AG10803 (cell line): ENCODE data around the gene CLMN.

ENCODE experiments used
- DNase-seq: peaks from one replicate; pipeline ENCODE4 v3.0.0; 2010; ENCODE audit warnings: low read depth
- H3K4me3 ChIP-seq: 2 replicates; pipeline ENCODE4 v1.5.1; 2011; ENCODE audit warnings: mild to moderate bottlenecking, low read length, control low read depth
- CTCF ChIP-seq: conservative IDR thresholded peaks from 2 replicates; pipeline ENCODE4 v1.5.1; 2011; ENCODE audit warnings: mild to moderate bottlenecking, low read length, control low read depth, inconsistent platforms

Gene CLMN

GRCh38 chr14:95315579-95315978 lies 4.1 kb downstream of the CLMN start:
- TF ChIP-seq CTCF: no peak
- DNase-seq: no peak
- H3K4me3 ChIP-seq: no peak overlapping the region

DNA sequence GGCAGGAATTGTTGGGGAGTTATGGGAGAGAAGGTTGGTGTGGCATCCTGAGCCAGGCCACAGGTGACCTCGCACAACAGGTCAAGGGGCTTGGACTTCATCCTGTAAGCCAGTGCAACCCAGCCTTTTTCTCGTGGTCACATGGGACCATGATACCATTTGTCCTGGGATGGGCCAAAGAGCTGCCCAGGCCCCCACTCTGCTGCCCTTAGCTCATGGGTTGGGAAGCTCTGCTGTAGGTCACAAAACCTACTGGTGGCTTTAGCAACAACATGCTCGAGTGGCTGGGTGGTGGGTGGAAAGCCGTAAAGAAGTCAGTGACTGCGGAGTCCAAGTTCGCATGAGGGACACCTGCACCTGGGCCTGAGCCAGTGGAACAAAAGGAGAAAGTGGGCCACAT lies 4.6 kb downstream of the CLMN start:
- no peak overlapping the region for H3K4me3 ChIP-seq
- no peak for DNase-seq
- TF ChIP-seq CTCF: no peak

DNA sequence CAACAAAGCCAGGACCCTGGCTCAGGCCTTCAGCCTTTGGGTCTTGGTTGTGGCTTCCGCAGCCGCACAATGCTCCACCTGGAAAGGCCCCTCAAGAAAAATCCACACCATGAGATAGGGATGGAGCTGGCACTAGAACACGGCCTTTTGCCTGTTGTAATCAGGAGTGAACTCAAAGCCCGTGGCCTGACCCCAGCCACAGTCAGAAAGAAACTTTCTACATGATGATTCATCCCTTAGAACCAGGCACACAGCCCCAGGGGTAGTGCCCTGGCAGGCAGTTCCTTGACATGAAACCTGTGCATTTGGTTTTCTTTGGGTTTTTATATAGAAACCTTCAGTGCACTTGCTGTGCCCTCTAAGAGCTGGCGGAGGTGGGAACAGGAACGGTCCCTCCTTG lies 5.1 kb downstream of the CLMN start:
- no peak for TF ChIP-seq CTCF
- no peak overlapping the region for H3K4me3 ChIP-seq
- DNase-seq: no peak

DNA sequence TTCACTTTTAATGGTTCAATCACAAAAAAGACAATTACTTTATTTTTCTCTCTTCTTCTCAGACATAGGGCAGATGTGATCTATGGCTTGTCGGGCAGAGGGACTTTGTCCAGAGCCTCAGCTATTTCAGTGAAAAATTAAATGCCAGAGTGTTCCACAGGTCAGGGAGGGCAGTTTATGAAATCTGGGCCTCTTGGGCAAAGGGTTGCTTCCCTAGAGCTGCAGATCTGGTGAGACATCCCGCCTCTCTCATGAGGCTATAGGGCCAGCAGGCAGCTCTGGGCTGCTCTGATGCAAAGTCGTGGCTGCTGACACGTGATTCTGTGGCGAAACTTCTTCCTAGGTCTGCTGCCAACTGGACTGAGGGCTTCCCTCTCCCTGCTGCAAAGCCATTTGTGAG lies 6.0 kb downstream of the CLMN start:
- DNase-seq: peak; percentile 54
- no peak for TF ChIP-seq CTCF
- H3K4me3 ChIP-seq: no peak overlapping the region

- TF ChIP-seq CTCF: no peak
- DNase-seq: no peak
Observed at GRCh38 chr14:95313190-95313589, 6.5 kb downstream of the CLMN start.

DNA sequence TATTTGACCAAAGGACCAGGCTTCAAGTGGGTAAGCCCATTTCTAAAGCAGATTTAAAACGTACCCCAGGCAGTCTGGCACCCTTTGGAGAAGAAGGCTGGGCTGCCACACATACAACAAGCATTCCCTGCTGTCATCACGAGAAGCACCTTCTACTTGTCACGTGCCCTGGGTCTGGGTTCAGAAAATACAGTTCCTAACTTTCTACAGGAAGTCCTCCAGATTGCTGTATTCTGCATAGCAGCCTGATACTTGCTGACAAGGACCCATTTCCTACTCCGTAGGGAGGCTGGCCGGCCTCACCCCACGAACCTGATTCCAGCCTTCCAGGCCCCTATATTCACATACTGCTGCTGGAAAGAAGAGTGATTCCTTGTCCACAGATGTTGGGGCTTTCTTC lies 7.4 kb downstream of the CLMN start:
- TF ChIP-seq CTCF: no peak
- DNase-seq: no peak
- no peak overlapping the region for H3K4me3 ChIP-seq

More at GRCh38 chr14:95313190-95313589, 6.5 kb downstream of the CLMN start:
- H3K4me3 ChIP-seq: no peak overlapping the region

DNA sequence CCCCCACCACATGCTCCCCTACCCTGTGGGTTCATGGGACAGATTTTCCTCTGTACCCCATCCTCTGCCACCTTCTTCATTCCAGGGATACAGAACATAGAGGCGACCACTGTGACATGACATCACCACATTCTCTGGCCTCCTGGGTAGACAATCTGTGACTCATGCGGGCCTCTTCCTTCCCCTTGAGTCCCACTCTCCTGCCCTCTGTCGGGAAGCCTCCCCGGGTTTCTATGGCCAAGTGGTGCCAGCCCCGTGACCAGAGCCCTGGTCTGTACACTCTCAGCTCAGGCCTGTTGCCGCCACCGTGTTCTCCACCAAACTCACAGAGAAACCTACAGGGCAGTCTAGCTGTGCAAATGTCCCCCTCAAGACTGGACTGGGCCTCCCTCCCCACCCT lies 8.0 kb downstream of the CLMN start:
- no peak overlapping the region for H3K4me3 ChIP-seq
- DNase-seq: no peak
- TF ChIP-seq CTCF: no peak
